GM18499 (cell line): ENCODE data around the gene DDX28.
"Not testable (repeated sequence)": the region's sequence is repeated elsewhere in the genome, so short reads cannot be mapped to it uniquely, and the experiment has no call there.

Source experiments
- ATAC-seq: cut with Tn5 transposase; IDR thresholded peaks from one replicate; pipeline ENCODE4 v1.9.1; 2021; ENCODE audit warnings: moderate number of reproducible peaks; ENCODE audit not compliant: insufficient read depth, unreplicated experiment

Gene DDX28

GRCh38 chr16:67998231-67998778 lies 24.7 kb downstream of the DDX28 start:
- ATAC-seq = not testable (repeated sequence)

GRCh38 chr16:67996666-67997065 lies 26.4 kb downstream of the DDX28 start:
- ATAC-seq = no peak

DNA sequence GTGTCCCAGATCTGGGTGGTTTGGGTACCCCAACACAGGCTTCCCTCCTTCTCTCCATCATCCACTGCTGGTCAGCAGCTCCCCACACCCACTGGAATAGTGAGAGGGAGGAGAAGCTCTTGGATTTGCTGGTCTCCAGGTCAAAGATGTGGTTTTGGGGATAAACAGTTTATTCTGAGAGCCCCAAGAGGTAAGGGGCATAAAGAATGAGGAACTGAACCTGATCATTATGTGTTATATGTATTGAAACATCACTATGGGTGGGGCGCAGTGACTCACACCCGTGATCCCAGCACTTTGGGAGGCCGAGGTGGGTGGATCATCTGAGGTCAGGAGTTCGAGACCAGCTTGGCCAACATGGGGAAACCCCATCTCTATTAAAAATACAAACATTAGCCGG lies 27.6 kb downstream of the DDX28 start:
- ATAC-seq = no peak

- not testable (repeated sequence) for ATAC-seq
Measured at GRCh38 chr16:67994040-67994408, 29.0 kb downstream of the DDX28 start.

DNA sequence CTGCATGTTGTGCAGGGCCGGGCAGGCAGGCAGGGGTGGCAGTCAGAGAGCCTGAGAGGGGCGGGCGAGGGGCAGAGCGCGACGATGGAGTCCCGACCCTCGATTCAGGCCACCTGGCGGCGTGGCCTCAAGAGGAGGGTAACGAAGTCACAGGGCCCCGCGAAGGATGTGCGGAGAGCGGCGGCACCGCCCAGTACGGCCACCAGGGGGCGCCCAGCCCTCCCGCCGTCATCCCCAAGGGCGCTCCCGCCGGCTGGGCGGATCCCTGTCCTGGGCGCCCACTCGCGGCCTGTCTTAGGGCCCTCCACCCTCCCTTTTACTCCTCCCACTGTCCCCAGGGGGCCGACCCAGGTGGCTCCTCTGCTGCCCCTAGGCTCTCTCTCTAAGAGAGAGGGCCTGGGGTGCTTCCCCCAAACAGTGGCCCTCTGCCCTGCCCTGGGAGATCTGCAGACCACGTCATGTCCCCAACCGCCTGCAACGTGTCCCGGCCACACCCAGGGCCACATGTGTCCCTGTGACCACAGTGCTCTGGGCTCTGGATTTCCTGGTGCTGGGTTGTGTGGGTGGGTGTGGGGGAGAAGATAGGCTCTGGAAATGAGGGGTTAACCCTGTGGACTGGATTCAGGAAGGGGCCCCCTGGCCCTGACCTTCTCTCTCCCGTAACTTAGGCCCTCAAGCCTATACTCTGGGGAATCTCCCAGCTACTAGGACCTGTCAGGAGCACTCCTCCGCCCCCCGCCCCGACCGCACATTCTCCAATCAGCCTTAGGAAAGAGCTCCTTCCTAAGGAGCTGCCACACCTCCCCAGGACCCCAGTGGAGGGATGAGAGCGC lies 29.6 kb downstream of the DDX28 start:
- no peak for ATAC-seq

DNA sequence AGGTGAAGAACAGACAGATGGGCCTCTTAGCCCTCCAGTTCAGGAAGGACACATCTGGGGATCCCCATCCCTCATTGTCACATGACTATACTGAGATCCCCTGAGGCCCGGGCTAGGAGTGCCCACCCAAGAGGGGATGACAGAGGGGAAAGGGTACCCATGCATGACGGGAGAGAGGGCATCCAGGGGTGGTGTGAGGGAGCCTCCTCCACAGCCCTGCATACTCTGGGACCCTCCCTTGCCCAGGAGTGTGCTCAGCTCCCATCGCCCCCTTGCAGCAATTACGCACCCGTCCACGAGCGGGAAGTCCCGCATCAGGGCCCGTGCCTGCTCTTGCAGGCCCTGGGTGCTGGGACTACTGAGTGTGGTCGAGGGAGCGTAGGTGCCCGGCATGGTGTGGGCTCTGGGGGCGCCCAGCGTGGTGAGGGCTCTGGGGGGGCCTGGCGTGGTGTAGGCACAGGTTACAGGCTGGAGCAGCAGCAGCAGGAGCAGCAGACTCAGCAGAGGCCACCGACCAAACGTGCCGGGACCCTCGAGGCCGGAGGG lies 30.3 kb downstream of the DDX28 start:
- no peak for ATAC-seq

- no peak for ATAC-seq
Measured at GRCh38 chr16:67990018-67990386, 33.0 kb downstream of the DDX28 start.

GRCh38 chr16:67989322-67990017 lies 33.6 kb downstream of the DDX28 start:
- no peak for ATAC-seq

DNA sequence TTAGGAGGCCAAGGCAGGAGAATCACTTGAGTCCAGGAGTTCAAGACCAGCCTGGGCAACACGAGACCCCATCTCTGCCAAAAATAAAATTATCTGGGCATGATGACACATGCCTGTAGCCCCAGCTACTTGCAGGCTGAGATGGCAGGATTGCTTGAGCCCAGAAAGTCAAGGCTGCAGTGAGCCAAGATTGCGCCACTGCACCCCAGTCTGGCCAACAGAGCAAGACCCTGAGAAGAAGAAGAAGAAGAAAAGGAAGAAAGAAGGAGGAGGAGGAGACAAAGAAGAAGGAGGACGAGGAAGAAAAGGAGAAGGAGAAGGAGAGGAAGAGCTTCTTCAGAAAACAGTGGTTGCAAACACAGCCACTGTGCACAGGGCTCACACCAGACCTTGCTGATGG lies 34.4 kb downstream of the DDX28 start:
- ATAC-seq = no peak

DNA sequence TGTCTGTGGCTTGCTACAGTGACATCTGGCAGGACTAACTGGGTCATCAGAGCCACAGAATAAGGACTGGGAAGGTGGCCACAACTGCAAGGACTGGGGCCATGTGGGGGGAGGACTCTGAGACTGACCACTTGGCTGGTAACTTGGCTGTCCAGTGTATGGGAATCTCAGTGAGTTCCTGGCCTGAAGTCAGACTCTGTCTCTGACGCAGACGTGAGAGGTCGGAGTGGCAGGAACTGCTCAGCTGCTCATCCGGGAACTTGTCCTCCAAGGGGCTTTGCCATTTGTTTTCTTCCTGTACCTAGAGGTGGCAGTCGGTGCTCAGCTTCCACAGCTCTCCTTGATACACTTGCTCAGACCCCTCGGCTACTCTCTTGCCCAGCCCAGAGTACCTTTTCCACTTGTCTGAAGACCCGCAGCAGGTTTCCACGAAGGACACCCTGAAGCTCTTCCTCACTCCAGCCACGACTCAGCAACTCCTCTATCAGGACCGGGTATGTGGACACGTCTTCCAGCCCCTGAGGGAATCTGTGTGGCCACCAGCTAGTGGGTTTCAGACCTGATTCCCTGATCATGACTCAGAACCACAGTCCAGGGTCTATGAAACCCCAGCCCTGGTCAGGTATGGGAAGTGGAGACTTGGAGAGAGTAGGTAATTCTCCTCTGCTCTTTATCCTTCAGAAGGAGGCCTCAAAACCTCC lies 35.4 kb downstream of the DDX28 start:
- ATAC-seq = no peak

DNA sequence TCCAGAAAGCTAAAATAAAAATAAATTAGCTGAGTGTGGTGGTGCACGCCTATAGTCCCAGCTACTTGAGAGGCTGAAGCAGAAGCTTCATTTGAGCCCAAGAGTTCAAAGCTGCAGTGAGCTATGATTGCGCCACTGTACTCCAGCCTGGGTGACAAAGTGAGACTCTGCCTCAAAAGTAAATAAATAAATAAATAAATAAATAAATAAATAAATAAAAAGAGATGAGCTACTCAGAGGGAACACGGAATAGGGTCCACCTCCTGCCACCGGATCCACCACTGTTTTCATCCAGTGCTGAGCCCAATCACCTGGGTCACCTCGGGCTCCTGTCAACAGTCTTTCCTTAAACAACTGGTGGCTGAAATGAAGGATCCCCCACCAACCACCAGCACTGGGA lies 36.1 kb downstream of the DDX28 start:
- no peak for ATAC-seq

GRCh38 chr16:67982011-67982696 lies 40.9 kb downstream of the DDX28 start:
- no peak for ATAC-seq

- no peak for ATAC-seq
Measured at GRCh38 chr16:67979955-67980678, 42.9 kb downstream of the DDX28 start, which contains the start of gene DPEP3. Gene DPEP3, minus strand, starts transcription at chr16:67980499. Its CDS starts 119 bp downstream, at chr16:67980380.

GRCh38 chr16:67977469-67978227 lies 45.4 kb downstream of the DDX28 start:
- no peak for ATAC-seq

- ATAC-seq = no peak
Measured at GRCh38 chr16:67977005-67977404, 46.0 kb downstream of the DDX28 start.

GRCh38 chr16:67976205-67976604 lies 46.8 kb downstream of the DDX28 start:
- ATAC-seq = no peak

DNA sequence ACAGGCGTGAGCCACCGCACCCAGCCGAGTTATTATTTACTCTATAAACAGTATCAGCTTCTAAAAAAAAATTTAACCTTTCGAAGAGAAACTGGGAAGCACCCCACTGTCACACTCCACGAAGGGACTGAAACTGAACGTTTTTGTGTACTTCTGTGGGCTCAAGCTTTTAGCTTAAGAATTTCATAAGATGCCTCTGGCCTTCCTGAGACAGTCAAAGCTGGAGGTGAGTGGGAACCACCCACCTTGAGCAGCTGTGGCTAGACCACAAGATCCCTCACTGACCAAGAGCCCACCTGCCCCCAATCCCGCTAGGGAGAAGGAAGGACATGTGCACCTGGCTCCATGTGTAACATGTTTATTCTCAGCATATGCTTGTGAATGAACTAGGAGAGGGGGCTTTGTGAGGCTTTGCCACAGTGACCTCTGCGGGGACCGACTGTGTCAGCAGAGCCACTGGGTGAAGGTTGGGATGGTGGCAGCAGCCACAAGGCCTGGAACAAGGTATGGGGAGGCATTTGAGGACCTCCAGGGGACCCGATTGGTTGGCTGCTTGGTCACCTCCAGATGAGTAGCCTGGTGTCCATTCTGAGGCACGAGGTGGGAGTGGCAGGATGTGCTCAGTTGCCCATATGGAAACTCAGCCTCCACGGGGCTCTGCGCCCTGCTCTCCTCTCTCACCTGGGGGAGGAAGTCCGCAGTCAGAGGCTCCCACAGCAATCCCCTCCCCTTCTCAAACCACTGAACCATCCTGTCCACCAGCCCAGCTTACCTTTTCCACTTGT lies 47.5 kb downstream of the DDX28 start:
- no peak for ATAC-seq

DNA sequence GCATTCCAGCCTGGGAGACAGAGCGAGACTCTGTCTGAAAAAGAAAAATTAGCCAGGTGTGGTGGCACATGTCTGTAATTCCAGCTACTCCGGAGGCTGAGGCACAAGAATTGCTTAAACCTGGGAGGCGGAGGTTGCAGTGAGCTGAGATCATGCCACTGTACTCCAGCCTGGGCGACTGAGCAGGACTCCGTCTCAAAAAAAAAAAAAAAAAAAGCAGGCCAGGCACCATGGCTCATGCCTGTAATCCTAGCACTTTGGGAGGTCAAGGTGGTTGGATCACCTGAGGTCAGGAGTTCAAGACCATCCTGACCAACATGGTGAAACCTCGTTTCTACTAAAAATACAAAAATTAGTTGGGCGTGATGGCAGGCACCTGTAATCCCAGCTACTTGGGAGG lies 50.7 kb downstream of the DDX28 start:
- ATAC-seq = not testable (repeated sequence)
